T-cell (primary cell): ENCODE data around the gene KIF1C. TPM values are rescaled to one million over a fixed set of nuclear protein-coding genes. Genes with fewer than 3 reads are reported as not detected.
"Not testable (repeated sequence)": the region's sequence is repeated elsewhere in the genome, so short reads cannot be mapped to it uniquely, and the experiment has no call there.

Source experiments
- ATAC-seq, 4 experiments: fragments of 200-7000 bp in 3 of 4; fragments of 150-1000 bp in 1 of 4; cut with Tn5 transposase; replicated peaks in 1 of 4; 1 replicate in 3 of 4; 2 replicates in 1 of 4; pipeline ENCODE4 v1.10.0; 2021; ENCODE audit warnings: moderate library complexity in 3 of 4, mild to moderate bottlenecking in 2 of 4, moderate number of reproducible peaks in 1 of 4
- CTCF ChIA-PET, 2 donors: fragments of 300-600 bp; sonication (Branson Sonifier 250); formaldehyde crosslinking; loops; one replicate each; lab custom pipeline; 2022; ENCODE audit warnings: antibody characterized with exemption in 2 of 2; lab: Charles Lee
- POLR2A ChIA-PET, 2 donors: fragments of 300-600 bp; sonication (Branson Sonifier 250); formaldehyde crosslinking; loops; one replicate each; lab custom pipeline; 2022; ENCODE audit warnings: antibody characterized with exemption in 2 of 2; lab: Charles Lee
- DNase-seq, 35 experiments: peaks; one replicate each; pipeline versions ENCODE4 v3.0.0 to v3.0.0-alpha.2; 2013 to 2023
- H3K27ac ChIP-seq: one replicate; pipeline ENCODE4 v1.5.1; 2013; ENCODE audit warnings: low read length
- H3K27me3 ChIP-seq, 2 experiments: replicated peaks in 1 of 2; 1 replicate in 1 of 2; 2 replicates in 1 of 2; pipeline versions ENCODE4 v1.6.1 to v1.7.0; 2013; ENCODE audit warnings: low read length in 1 of 2, mixed read lengths in 1 of 2; ENCODE audit not compliant: control insufficient read depth in 2 of 2, insufficient read depth in 2 of 2; ENCODE audit errors: extremely low read depth in 1 of 2
- H3K36me3 ChIP-seq, 2 donors: 1 replicate in 1 of 2; 2 replicates in 1 of 2; pipeline versions ENCODE4 v1.6.1 to v1.7.0; 2013; ENCODE audit warnings: low read length in 1 of 2; ENCODE audit not compliant: control insufficient read depth in 2 of 2, insufficient read depth in 1 of 2; ENCODE audit errors: extremely low read depth in 1 of 2
- H3K4me1 ChIP-seq, 2 experiments: 1 replicate in 1 of 2; 2 replicates in 1 of 2; pipeline versions ENCODE4 v1.6.1 to v1.7.0; 2013; ENCODE audit warnings: low read length in 2 of 2, mixed read lengths in 1 of 2; ENCODE audit not compliant: insufficient read depth in 2 of 2, control insufficient read depth in 1 of 2; ENCODE audit errors: extremely low read depth in 1 of 2
- H3K4me3 ChIP-seq, 2 donors: 1 replicate in 1 of 2; 2 replicates in 1 of 2; pipeline versions ENCODE4 v1.5.1 to v1.7.0; 2013; ENCODE audit warnings: mild to moderate bottlenecking in 2 of 2, low read length in 1 of 2, moderate library complexity in 1 of 2; ENCODE audit not compliant: control insufficient read depth in 1 of 2; ENCODE audit errors: extremely low read depth in 1 of 2
- H3K9me3 ChIP-seq: 2 replicates; pipeline ENCODE4 v1.7.0; 2013
- H3K27ac Mint-ChIP-seq, 2 donors: one replicate each; pipeline ENCODE4 v1.8.0; 2020 to 2021; ENCODE audit warnings: mild to moderate bottlenecking in 2 of 2, mixed read lengths in 2 of 2
- H3K27me3 Mint-ChIP-seq, 2 donors: one replicate each; pipeline ENCODE4 v1.8.0; 2021 to 2022; ENCODE audit warnings: mixed read lengths in 2 of 2
- H3K36me3 Mint-ChIP-seq: one replicate; pipeline ENCODE4 v1.8.0; 2021; ENCODE audit warnings: mixed read lengths
- H3K4me1 Mint-ChIP-seq, 3 donors: one replicate each; pipeline ENCODE4 v1.8.0; 2020 to 2022; ENCODE audit warnings: mixed read lengths in 3 of 3, mild to moderate bottlenecking in 1 of 3
- H3K4me3 Mint-ChIP-seq, 3 donors: one replicate each; pipeline ENCODE4 v1.8.0; 2020 to 2022; ENCODE audit warnings: mild to moderate bottlenecking in 3 of 3, mixed read lengths in 3 of 3, moderate library complexity in 3 of 3
- H3K9me3 Mint-ChIP-seq, 3 donors: one replicate each; pipeline ENCODE4 v1.8.0; 2020 to 2022; ENCODE audit warnings: mixed read lengths in 3 of 3
- WGBS: methylation state at CpG from one replicate; pipeline ENCODE4 v1.1.5; 2013; ENCODE audit warnings: missing lambda C conversion rate; ENCODE audit not compliant: insufficient coverage; 5-methylcytosine and 5-hydroxymethylcytosine counted together
- total RNA-seq, 35 experiments: library from RNA in 6 of 35; stranded (reverse) in 6 of 35; fragments of 120-200 nt in 1 of 35; gene quantifications; one replicate each; pipeline versions ENCODE4 v1.2.1 to v1.2.4 and lab custom pipeline; 2013 to 2026

KIF1C gene
- total RNA-seq, 5 donors from 2014 or later (not counting 1 experiment from before 2014, with no cell fraction given): 15.3 to 37.9 (median 28.5) TPM

GRCh38 chr17:5024604-5025003, 26.9 kb downstream of the KIF1C start:
- no peak overlapping the region for H3K4me3 Mint-ChIP-seq
- H3K9me3 ChIP-seq: no peaks in the 10 kb centered on the region
- H3K27me3 Mint-ChIP-seq: no peaks in the 10 kb centered on the region
- POLR2A ChIA-PET: no interaction called here
- no peak overlapping the region for H3K4me3 ChIP-seq
- H3K27ac Mint-ChIP-seq: peak overlapping the region; percentile 8 to 51
- CTCF ChIA-PET: interaction anchor here in 1 of 2 donors (0.6 kb wide), 1 partner anchor 25 kb away, joined by 4 read pairs; no protein-coding TSS in a partner anchor
- WGBS: 100% methylated on average over 3 of the region's 4 CpGs
- H3K27ac ChIP-seq: no peak overlapping the region
- ATAC-seq: no peak
- no peak for DNase-seq
- H3K4me1 Mint-ChIP-seq: peaks cover 2 to 4% (median 3%) of the 10 kb centered on the region in 3 donors
- peaks cover 3 to 24% of the 10 kb centered on the region in 2 donors for H3K36me3 ChIP-seq
- H3K9me3 Mint-ChIP-seq: no peaks in the 10 kb centered on the region
- H3K4me1 ChIP-seq: no peaks in the 10 kb centered on the region
- H3K27me3 ChIP-seq: no peaks in the 10 kb centered on the region
- H3K36me3 Mint-ChIP-seq: peaks cover 18% of the 10 kb centered on the region

GRCh38 chr17:5027299-5027698, 29.5 kb downstream of the KIF1C start:
- no peaks in the 10 kb centered on the region for H3K9me3 ChIP-seq
- H3K4me1 ChIP-seq: peaks cover 10 to 18% of the 10 kb centered on the region in 2 experiments
- Mint-ChIP-seq H3K27ac (no peak overlapping the region), H3K4me1 (peaks cover 19 to 21% (median 21%) of the 10 kb centered on the region in 3 donors), H3K4me3 (no peak overlapping the region), H3K27me3 (no peaks in the 10 kb centered on the region), H3K9me3 (no peaks in the 10 kb centered on the region), H3K36me3 (peaks cover 3% of the 10 kb centered on the region)
- CTCF ChIA-PET: interaction anchor here in 1 of 2 donors (0.9 to 1.6 kb wide), 2 partner anchors 22 to 36 kb away, joined by 5 to 9 read pairs; no protein-coding TSS in a partner anchor
- ATAC-seq: no peak
- whole genome bisulfite sequencing: 94% methylated on average over 4 of the region's 6 CpGs
- no peak overlapping the region for H3K27ac ChIP-seq
- POLR2A ChIA-PET: no interaction called here
- H3K36me3 ChIP-seq: peaks cover 3 to 7% of the 10 kb centered on the region in 2 donors
- no peak for DNase-seq
- H3K4me3 ChIP-seq: no peak overlapping the region
- H3K27me3 ChIP-seq: no peaks in the 10 kb centered on the region

- Mint-ChIP-seq H3K27ac (no peak overlapping the region), H3K4me3 (no peak overlapping the region), H3K27me3 (no peaks in the 10 kb centered on the region), H3K4me1 (peaks cover 24 to 26% (median 25%) of the 10 kb centered on the region in 3 donors), H3K9me3 (no peaks in the 10 kb centered on the region), H3K36me3 (peaks cover 3% of the 10 kb centered on the region)
- Histone ChIP-seq H3K27me3 (no peaks in the 10 kb centered on the region), H3K4me3 (no peak overlapping the region), H3K9me3 (no peaks in the 10 kb centered on the region), H3K27ac (no peak overlapping the region), H3K36me3 (peaks cover 3 to 4% of the 10 kb centered on the region in 2 donors), H3K4me1 (peaks cover 10 to 24% of the 10 kb centered on the region in 2 experiments)
- CTCF ChIA-PET: interaction anchor here in 1 of 2 donors (0.6 to 1.6 kb wide), 4 partner anchors 21 to 187 kb away, joined by 3 to 9 read pairs (median 4); no protein-coding TSS in a partner anchor
- POLR2A ChIA-PET: no interaction called here
- ATAC-seq (no peak), DNase-seq (no peak)
- 74% methylated on average over 2 of the region's 5 CpGs for WGBS
Observed at GRCh38 chr17:5027916-5028315, 30.2 kb downstream of the KIF1C start.

GRCh38 chr17:5030168-5030567, 32.4 kb downstream of the KIF1C start:
- not testable (repeated sequence) for H3K9me3 ChIP-seq, H3K36me3 ChIP-seq, H3K4me3 ChIP-seq, H3K4me3 Mint-ChIP-seq, H3K36me3 Mint-ChIP-seq, H3K27me3 Mint-ChIP-seq, DNase-seq, H3K27ac ChIP-seq, H3K9me3 Mint-ChIP-seq, ATAC-seq
- ChIA-PET CTCF (interaction anchor here (0.6 to 3.1 kb wide), 6 partner anchors 15 to 656 kb away, joined by 3 to 13 read pairs (median 10); no protein-coding TSS in a partner anchor), POLR2A (interaction anchor here in 1 of 2 donors (0.6 kb wide), 1 partner anchor 172 kb away, joined by 6 read pairs; no protein-coding TSS in a partner anchor)
- Mint-ChIP-seq H3K27ac (peak overlapping the region; percentile 91), H3K4me1 (peaks cover 25 to 29% (median 26%) of the 10 kb centered on the region in 3 donors)
- no CpG with 5 or more reads among the region's 2 CpGs for WGBS
- Histone ChIP-seq H3K4me1 (peaks cover 10 to 29% of the 10 kb centered on the region in 2 experiments), H3K27me3 (peaks cover 0 to 14% of the 10 kb centered on the region in 2 experiments)

- H3K27me3 ChIP-seq: peaks cover 0 to 20% of the 10 kb centered on the region in 2 experiments
- H3K4me1 ChIP-seq: peaks cover 10 to 36% of the 10 kb centered on the region in 2 experiments
- peak overlapping the region; percentile 64 for H3K27ac ChIP-seq
- 2% methylated on average over 17 of the region's 48 CpGs for WGBS
- Mint-ChIP-seq H3K27me3 (no peaks in the 10 kb centered on the region), H3K4me1 (peaks cover 25 to 29% (median 26%) of the 10 kb centered on the region in 3 donors), H3K4me3 (peak overlapping the region; percentile 74 to 85 (median 84)), H3K27ac (peak overlapping the region; percentile 91), H3K36me3 (no peaks in the 10 kb centered on the region), H3K9me3 (no peaks in the 10 kb centered on the region)
- H3K9me3 ChIP-seq: no peaks in the 10 kb centered on the region
- H3K4me3 ChIP-seq: peak overlapping the region; percentile 44 to 54
- H3K36me3 ChIP-seq: no peaks in the 10 kb centered on the region
- ATAC-seq: peak; percentile 79 to 86 (median 82)
- DNase-seq: peak; percentile 59 to 92 (median 79)
- CTCF ChIA-PET: interaction anchor here (0.5 to 3.1 kb wide), 12 partner anchors 18 to 1405 kb away, joined by 3 to 13 read pairs (median 4); no protein-coding TSS in a partner anchor
- POLR2A ChIA-PET: no interaction called here
Observed at GRCh38 chr17:5031365-5032082, 33.8 kb downstream of the KIF1C start.

GRCh38 chr17:5032865-5033264, 35.1 kb downstream of the KIF1C start:
- CTCF ChIA-PET: interaction anchor here in 1 of 2 donors (1.2 to 3.1 kb wide), 3 partner anchors 16 to 46 kb away, joined by 3 to 13 read pairs (median 12); no protein-coding TSS in a partner anchor
- ATAC-seq: no peak
- H3K27ac Mint-ChIP-seq: no peak overlapping the region

More at GRCh38 chr17:5032865-5033264, 35.1 kb downstream of the KIF1C start:
- DNase-seq: no peak
- Histone ChIP-seq H3K9me3 (no peaks in the 10 kb centered on the region), H3K4me1 (peaks cover 10 to 36% of the 10 kb centered on the region in 2 experiments), H3K36me3 (no peaks in the 10 kb centered on the region), H3K27ac (no peak overlapping the region), H3K27me3 (peaks cover 0 to 20% of the 10 kb centered on the region in 2 experiments), H3K4me3 (no peak overlapping the region)
- POLR2A ChIA-PET: no interaction called here
- H3K36me3 Mint-ChIP-seq: no peaks in the 10 kb centered on the region
- WGBS: 87% methylated on average over 5 of the region's 6 CpGs
- H3K9me3 Mint-ChIP-seq: no peaks in the 10 kb centered on the region
- peaks cover 25 to 29% (median 26%) of the 10 kb centered on the region in 3 donors for H3K4me1 Mint-ChIP-seq
- H3K27me3 Mint-ChIP-seq: no peaks in the 10 kb centered on the region
- H3K4me3 Mint-ChIP-seq: no peak overlapping the region
